ENCODE results near the gene COA8.

DNA sequence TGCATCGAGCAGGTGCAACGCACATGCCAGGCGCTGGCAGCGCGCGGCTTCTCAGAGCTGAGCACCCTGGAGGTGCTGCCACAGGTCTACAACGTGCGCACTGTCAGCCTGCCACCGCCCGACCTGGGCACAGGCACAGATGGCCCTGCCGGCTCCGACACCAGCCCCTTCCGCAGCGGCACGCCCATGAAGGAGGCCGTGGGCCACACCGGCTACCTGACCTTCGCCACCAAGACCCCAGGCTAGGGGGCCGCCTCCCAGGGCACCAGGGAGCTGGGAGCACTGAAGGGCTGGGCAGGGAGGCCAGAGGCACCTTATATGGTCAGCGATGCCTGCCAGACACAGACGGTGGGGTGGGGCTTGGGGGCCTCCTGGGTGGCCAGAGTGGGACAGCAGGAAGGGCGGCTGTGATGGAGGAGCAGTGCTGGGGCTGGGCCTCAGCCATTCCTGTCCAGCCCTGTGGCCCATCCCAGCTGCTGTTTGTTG, 28.1 kb upstream of the COA8 start:
- TF ChIP-seq, protein P1, sequence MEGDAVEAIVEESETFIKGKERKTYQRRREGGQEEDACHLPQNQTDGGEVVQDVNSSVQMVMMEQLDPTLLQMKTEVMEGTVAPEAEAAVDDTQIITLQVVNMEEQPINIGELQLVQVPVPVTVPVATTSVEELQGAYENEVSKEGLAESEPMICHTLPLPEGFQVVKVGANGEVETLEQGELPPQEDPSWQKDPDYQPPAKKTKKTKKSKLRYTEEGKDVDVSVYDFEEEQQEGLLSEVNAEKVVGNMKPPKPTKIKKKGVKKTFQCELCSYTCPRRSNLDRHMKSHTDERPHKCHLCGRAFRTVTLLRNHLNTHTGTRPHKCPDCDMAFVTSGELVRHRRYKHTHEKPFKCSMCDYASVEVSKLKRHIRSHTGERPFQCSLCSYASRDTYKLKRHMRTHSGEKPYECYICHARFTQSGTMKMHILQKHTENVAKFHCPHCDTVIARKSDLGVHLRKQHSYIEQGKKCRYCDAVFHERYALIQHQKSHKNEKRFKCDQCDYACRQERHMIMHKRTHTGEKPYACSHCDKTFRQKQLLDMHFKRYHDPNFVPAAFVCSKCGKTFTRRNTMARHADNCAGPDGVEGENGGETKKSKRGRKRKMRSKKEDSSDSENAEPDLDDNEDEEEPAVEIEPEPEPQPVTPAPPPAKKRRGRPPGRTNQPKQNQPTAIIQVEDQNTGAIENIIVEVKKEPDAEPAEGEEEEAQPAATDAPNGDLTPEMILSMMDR (IDR thresholded peaks at IDR 0.05) = no peak
- no peak for TF ChIP-seq TAF1 (IDR thresholded peaks at IDR 0.05; ENCODE audit: borderline replicate concordance, low read depth, low read length)
- no peak for TF ChIP-seq MXI1 (IDR thresholded peaks at IDR 0.05; ENCODE audit: low read depth, low read length)
- no peak for TF ChIP-seq EP300 (IDR thresholded peaks at IDR 0.05; ENCODE audit: borderline replicate concordance in 1 of 2, low read depth in 1 of 2, low read length in 1 of 2)
- no peak for TF ChIP-seq POLR2AphosphoS5 (IDR thresholded peaks at IDR 0.05; ENCODE audit: low read depth, low read length)
- no peak for TF ChIP-seq TCF12 (IDR thresholded peaks at IDR 0.05)
- TF ChIP-seq GATA2 (CRISPR knock-in tag; IDR thresholded peaks at IDR 0.05) = no peak
